Heart left ventricle (tissue), 13 donors: ENCODE results near the gene CCDC30.

Experiments used
- POLR2A ChIP-seq, 2 donors: fragments of 450-650 bp; IDR thresholded peaks; one replicate each; pipeline ENCODE4 v1.6.1; 2017; ENCODE audit warnings: antibody characterized with exemption in 2 of 2, mild to moderate bottlenecking in 2 of 2, moderate library complexity in 2 of 2
- TF ChIP-seq, protein P1 (sequence below), 12 donors: fragments of 200-600 bp; sonication (generic) in 4 of 12; IDR thresholded peaks; one replicate each; pipeline versions ENCODE4 v1.5.0 to v1.8.0; 2018 to 2022; ENCODE audit warnings: antibody characterized with exemption in 12 of 12, mild to moderate bottlenecking in 5 of 12
- donor health status: ischemic (EF 13 %, LVEDD 7.1; RV severe dilation, severe dysfunction).
- donor health status: DM: no; HTN: yes; CAD: no.
- donor health status: DM: no; HTN: no; CAD: no.
- donor health status: ischemic (EF 25% LVEDD 6.9; RV normal size, moderate dysfunction).
- donor health status: ischemic (EF 25% LVEDD 5.7; RV mildly dilated, moderate dysfunction).
- donor health status: ischemic (EF 35%, LVEDD 5.7; RV mildly dilated, moderate dysfunction).
- donor health status: nonischemic (EF 11% LVEDD 7.7; RV severe dilation, severe dysfunction).
- donor health status: DM: yes; HTN: yes; CAD: no.
- donor health status: PGD.
- donor health status: ischemic (EF 29% LVEDD 5.4; RV normal size, mild dysfunction).
- donor health status: nonischemic (EF 23%, LVEDD 6.1; RV moderate dilation, normal function).

- no peak for TF ChIP-seq POLR2A (IDR thresholded peaks at IDR 0.05)
- TF ChIP-seq, protein P1, sequence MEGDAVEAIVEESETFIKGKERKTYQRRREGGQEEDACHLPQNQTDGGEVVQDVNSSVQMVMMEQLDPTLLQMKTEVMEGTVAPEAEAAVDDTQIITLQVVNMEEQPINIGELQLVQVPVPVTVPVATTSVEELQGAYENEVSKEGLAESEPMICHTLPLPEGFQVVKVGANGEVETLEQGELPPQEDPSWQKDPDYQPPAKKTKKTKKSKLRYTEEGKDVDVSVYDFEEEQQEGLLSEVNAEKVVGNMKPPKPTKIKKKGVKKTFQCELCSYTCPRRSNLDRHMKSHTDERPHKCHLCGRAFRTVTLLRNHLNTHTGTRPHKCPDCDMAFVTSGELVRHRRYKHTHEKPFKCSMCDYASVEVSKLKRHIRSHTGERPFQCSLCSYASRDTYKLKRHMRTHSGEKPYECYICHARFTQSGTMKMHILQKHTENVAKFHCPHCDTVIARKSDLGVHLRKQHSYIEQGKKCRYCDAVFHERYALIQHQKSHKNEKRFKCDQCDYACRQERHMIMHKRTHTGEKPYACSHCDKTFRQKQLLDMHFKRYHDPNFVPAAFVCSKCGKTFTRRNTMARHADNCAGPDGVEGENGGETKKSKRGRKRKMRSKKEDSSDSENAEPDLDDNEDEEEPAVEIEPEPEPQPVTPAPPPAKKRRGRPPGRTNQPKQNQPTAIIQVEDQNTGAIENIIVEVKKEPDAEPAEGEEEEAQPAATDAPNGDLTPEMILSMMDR (IDR thresholded peaks at IDR 0.05): no peak
Observed at GRCh38 chr1:42504535-42505128, 41.5 kb downstream of the CCDC30 start.
